Measurements from ENCODE around the gene NTRK1.

NTRK1 gene

DNA sequence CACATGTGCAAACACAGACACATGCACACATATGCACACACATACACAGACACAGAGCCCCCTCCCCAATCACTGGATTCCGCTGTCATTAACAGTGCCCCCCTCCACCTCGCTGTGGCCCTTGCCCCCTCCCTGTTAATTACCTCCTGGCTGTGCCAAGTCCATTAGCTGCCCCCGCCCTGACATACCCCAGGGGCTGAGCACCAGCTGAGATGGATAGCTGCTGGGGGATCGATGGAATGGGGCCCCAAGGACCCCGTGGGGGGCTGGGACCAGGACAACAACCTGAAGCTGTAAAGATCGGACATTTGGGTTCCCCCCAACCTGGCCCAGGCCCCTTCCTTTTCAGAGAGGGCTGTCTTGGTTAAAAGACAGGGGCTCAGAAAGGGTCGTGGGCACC lies 23.3 kb downstream of the NTRK1 start:
- DNase-seq, result no peak

DNA sequence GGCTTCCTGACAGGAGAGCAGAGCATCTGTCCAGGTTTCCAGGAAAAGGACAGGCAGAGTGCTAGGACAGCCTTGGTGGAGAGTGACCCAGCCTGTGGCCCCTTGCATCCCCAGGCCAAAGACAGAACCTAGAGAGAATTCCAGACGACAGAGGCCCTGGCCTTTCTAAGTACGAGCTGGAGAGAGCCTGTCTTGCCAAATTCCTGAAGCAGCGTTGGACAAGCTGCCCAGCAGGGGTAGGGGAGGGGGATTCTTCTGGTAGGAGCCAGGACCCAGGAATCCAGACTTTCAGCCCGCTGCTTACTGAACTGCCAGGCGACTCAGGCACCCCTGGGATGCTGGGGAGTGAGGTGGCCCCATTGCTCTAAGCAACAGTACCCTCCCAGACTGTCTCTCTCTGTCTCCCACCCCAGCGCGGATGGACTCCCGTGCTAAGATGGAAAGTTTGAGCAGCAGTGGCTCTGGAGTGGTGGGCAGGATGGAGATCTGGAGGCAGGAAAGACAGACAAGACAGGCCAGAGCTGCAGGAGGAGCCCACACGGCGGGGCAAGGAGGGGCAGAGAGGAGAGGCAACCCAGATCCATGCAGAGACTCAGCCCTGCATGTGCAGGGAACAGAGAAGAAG lies 24.0 kb downstream of the NTRK1 start:
- DNase-seq, result no peak

DNA sequence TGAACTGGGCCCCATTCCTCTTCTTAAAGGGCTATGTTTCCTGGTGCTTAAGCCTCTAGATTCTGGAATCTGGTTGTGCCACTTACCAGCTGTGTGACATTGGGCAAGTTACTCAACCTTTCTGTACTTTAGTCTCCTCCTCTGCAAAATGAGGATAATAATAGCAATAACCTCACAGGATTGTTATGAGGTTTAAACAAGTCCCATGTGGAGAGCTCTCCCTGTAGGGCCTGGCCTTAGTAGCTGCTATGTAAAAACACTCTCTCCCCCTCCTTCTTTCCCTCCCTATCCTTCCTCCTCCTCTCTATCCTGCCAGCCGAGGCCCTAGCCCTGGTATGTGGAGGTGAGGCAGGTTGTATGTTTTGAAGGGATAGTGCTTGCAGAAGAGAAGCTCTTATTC lies 24.6 kb downstream of the NTRK1 start:
- DNase-seq, result no peak

DNA sequence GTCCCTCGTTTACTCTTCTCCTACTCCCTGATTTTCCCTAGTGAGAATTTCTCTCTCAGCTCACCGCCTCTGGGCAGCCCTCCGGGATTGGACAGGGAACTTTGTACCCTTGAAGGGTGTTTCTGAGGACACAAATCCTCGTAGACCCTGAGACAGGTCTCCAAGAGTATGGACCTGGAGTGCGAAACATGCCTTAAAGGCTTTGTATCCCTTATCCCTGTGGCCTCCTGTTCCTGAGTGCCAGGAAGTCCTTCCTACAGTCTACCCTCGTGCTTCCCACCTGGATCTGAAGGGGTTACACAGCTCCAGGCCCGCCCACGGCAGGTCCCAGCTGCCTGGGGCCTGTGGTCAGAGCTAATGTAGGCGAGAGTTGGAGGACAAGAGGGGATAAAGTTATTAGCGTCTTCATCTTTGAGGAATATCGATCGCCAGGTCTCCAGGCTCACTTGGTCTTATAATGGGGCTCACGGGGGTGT lies 25.3 kb downstream of the NTRK1 start:
- DNase-seq, result no peak

DNA sequence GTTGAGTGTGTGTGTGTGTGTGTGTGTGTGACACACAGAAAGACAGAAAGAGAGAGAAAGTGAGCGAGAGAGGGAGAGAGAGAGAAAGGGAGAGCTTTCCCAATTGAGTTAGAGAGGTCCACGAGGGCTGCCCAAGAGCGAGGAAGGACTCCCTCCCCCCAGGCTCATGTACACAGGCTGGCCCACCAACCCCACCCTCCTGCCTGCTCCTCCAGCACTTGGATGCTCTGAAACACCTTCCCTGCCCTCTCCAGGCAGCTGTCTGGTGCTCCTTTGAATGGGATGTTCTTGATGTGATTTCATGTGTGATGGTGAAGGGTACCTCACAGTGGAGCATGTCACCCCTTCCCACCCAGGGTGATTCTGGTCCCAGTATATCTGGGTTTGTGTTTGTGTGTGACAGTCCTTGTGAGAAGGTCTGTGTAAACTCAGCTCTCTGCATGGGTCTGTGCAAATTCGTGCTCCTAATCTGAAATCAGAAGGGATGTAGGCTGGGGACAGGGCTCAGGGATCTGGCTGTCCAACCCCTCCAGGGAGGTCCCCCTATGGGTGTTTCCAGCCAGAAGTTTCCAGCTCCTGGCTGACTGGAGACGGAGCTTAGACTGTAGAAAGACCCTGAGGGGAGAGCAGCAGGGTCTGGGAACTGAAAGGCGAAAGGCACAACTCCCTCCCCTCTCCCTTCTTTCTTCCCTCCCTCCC lies 26.1 kb downstream of the NTRK1 start:
- no peak for DNase-seq

DNA sequence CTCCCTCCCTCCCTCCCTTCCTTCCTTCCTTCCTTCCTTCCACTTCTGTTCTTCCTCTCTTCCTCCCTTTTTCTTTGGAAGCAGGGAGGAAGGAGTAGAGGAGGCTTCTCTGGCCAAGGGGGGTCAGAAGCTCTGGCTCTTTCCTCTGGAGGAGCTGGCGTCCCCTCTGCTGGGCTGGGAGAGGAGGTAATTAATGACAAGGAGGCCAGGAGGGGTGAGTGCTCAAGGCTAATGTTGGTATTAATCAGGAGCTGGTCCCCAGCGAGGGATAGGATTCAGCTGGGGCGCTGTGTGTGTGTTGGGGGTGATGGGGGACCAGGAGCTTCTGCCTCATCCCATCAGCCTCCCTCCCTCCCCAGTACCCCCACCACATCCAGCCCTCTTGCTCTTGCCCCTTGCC lies 26.7 kb downstream of the NTRK1 start:
- DNase-seq, result no peak

DNA sequence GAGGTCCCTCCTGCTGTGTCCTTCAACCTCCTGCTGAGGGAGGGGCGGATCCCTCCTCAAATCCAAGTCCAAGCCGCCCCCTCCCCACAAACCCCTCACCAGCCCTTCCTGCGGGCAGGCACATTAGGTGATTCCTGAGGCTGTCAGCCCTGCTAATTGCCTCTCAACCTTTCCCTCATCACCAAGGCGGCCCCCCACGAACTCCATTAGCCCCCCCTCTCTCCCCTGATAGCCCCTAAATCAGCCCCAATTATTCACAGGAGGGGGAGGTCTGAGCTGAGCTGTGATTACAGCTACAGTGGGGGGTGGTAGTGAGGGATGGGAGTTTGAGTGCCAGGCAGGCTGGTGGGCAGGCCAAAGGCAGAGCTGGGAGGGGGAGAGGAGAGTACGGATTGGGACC lies 27.1 kb downstream of the NTRK1 start:
- no peak for DNase-seq

DNA sequence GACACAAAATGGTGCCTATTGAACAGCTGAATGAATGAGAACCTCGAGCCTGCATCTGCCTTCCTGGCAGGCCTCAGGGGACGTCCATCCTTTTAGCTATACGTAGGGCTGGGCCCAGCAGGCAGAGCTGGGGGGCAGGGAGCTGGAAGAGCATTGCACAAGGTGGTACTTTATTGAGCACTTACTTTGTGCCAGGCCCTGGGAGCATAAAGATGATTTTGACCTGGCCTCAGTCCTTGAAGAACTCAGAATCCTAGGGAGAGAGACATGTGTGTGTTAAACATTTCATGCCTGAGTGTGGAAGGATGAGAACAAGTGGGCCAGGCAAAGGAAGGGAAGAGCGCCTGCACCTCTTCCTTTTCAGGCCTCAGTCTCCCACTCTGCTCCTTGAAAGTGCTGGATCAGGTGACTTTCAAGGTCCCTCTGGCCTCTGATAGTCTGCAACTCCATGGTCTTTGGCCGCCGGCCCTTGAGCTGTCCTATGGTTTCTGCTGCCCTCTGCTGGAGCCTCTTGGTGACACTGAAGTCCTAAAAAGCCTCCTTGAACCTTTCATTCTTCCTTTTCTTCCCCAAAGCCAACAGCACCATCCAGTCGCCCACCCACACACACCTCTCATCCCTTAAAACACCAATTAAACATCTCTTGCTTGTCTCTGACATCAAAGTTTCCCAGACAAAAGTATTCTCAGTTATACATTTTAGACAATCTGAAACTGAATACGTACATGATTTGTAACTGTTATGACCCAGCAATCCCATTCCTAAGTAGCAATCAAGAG lies 29.3 kb downstream of the NTRK1 start:
- DNase-seq, result peak; percentile 45 to 90

DNA sequence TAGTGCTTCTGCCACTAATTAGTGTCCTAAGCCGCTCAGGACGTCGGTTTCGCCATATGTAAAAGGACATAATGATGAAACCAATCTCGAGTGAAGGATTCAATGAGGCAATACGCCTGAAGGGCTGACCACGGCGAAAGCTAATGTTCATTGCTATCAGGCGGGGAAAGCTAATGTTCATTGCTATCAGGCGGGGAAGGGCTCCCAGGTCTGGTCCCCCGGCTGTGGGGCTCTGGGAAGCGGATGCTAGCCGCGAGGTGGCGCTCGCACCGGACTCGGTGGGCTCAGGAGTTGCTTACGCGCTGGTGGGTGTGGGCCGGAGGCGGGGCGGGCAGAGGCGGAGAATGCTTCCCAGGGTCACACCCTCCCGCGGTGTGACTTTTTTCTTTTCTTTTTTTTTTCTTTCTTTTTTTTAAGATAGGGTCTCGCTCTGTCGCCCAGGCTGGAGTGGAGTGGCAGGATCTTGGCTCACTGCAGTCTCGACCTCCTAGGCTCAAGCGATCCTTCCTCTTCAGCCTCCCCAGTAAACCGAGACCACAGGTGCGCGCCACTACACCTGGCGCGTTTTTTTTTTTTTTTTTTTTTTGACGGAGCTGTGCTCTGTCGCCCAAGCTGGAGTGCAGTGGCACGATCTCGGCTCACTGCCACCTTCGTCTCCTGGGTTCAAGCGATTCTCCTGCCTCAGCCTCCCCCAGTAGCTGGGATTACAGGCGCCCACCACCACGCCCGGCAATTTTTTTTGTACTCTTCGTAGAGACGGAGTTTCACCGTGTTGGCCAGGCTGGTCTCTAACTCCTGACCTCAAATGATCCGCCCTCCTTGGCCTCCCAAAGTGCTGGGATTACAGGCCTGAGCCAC lies 31.8 kb downstream of the NTRK1 start:
- peak; percentile 97 to 98 for DNase-seq

DNA sequence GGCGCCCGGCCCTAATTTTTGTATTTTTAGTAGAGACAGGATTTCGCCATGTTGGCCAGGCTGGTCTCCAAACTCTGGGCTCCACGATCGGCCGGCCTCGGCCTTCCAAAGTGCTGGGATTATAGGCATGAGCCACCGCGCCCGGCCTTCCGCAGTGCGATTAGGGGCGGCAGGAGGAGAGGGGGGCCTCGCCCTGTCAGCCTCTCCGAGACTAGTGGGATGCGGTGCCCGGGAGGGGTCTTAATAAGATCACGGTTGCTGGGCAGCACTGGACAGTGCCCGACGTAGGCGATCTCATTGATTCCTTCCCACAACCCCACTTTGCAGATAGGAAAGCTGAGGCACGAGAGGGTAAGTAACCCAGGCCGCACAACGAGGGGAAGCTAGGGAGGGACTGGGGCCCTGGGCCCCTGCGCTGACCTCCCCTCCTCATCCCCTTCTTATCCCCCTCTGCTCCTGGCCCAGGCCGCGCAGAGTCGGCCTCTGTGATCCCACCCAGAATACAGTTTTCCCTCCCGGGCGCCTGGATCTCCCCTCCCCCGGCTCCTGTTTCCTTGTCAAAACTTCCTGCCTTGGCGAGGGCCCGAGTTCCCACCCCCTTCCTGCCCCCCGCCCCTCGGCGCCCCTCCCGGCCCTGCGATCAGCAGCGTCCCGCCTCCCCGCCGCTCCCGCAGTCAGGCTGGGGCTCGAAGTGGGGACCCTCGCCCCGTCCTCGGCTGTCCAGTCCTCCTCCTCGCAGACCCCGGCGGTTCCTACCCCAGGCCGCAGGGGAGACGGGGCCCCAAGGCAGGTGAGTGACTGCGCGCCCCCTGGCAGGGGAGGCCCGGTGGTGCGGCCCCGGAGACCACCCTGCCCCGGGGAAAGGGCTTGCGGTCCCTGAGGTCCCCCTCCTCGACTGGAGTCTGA lies 32.6 kb downstream of the NTRK1 start, which contains the start of gene PEAR1:
Gene PEAR1 (plus strand): TSS at position 671 of the 906 bp plus-strand sequence. CDS start 10,209 bp downstream, outside the sequence.
- DNase-seq, result no peak

DNA sequence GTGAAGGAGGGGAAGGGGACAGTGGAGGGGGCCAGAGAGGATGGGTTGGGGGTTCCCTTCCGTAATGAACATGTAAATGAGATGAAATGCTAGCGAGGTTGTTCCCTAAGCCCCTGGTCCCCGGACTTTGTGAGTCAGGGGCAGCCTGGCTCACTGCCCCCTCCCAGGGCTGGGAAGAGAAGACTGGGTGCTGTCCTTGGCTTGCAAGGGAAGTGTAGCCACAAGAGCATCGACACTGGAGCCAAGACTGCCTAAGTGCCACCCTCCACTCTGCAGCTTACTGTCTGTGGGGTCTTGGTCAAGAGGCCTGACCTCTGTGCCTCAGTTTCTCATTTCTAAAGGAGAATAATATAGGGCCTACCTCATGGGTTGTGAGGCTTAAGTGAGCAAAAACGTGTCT lies 33.3 kb downstream of the NTRK1 start:
- DNase-seq, result no peak

DNA sequence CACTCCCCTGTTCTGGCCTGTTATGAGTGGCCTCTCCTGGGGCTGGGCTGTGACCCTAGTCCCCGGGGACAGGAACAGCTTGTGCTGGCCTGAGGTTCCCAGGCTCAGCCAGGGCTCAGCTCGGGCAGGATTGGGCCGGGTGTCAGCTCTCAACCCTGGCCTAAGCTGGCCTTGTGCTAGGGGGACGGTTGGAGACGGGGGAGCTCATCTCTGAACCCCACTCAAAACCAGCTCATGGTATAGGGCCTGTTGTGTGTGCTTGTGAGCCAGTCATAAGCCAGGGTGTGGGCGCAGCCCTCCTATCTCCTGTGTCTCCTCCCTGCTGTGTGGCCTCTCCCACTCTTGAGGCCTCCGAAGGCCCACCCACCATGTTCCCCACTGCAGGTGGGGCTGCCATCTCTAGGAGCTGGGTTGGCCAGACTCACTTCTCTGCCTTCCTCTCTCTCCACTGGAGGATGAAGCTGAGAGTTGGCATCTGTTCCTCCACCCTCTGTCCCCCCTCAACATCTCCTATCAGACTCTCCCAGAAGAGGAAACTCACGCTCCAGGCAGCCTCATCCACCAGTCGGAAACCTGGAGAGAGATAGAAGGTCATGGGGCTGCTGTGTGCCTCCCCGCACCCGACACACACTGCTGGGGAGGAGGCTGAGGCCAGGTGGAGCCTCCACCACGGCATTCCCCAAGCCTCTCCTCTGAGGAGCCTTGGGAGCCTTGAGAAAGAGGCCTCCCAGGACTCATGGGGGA lies 34.2 kb downstream of the NTRK1 start:
- no peak for DNase-seq

DNA sequence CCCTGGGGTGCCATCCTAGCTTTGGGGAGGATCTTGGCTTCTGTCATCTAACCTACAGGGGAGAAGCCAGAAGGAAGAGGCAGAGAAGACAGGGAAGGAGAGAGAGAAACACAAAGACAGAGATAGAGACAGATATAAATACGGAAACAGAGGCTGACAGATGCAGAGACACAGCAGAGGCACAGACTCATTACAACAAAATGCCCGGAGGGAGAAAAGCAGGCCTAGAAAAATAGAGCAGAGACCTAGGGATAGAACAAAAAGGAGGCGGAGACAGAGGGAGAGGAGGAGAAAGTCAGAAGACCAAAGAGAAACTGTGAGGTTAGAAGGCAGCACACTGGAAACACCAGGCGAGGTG lies 34.8 kb downstream of the NTRK1 start:
- no peak for DNase-seq

DNA sequence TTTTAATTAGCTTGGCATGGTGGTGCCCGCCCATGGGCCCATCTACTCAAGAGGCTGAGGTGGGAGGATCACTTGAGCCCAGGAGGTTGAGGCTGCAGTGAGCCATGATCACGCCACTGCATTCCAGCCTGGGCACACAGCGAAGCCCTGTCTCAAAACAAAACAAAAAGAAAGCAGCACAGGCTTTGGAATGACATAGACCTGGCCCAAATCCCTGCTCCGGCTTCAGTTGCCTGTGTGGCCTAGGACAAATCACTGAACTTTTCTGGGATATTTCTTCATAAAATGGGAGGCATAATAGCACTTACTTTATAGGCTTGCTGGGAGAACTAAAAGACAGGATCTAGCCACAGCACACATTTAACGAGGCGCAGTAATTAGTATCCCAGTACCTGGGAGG lies 35.3 kb downstream of the NTRK1 start:
- DNase-seq, result no peak

DNA sequence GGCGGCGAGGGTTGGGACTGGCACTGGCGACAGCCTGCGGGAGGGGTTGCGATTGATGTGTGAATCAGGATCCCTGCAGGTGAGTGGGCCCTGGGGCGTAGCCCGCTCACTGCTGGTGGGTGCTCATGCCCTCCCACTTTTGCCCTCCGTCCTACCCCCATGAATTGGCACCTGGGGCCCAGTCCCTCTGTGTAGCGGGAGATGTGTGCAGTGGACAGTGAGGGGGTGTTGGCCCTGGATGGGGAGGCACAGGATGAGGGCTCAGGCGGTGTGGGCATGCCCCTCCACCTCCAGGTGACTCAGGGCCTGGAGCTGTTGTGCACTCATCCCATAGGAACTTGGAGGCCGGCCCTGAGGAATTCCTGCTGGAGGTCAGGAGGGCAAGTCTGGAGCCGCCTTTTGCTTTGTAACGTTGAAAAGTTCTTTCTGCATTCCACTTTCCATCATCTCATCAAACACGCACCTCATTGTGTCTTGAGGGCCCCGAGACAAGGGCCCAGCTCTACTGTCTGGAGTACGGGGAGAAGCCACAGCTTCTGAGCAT lies 35.9 kb downstream of the NTRK1 start:
- DNase-seq, result no peak

DNA sequence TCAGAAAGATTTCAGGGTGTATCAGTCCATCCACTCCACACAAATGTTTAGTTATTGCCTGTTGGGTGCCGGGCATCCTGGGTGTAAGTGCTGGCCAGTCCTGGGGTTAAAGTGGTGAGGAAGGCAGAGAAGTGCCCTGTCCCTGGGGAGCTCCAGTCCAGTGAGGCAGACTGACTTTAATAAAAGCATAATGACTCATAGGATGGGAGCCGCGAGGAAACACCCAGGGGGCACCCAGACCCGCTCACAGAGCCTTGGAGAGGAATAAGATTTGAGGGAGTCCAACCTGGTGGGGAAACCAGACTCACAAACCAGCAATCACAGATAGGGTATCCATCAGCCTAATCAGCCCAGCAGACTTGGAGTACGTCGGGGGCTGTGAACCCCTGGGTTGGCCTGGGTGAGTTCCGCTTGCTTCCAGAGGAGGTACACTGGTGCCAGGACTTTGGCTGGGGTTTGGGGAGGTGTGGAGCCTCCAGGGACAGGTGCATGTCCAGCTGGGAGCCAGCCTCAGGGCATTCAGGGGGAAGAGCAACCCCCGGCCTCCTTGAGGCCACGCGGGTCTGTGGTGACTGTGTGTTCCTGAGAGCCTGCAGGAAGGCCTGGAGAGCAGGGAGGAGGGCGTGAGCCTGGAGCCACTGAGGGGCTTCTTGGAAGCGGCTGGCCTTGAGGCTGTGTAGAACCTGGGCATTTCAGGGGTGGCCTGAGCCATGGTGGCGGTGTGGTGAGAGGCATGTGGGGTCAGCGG lies 36.6 kb downstream of the NTRK1 start:
- no peak for DNase-seq

DNA sequence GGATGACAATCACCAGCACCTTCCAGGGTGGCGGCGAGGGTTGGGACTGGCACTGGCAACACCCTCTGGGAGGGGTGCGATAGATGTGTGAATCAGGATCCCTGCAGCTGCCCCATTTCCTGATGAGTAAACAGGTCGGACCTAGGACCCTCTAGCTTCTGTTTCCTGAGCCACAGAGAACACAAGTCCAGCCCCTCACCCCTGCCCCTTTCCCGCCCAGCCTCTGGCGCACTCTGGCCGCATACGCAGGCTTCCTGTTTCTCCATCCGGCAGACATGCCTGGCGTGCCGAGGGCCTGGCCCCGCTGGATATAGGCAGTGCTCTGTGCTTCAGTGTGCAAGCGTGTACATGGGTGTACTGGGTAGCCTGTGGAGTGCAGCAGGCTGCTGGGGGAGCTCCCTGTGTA lies 37.5 kb downstream of the NTRK1 start:
- no peak for DNase-seq

DNA sequence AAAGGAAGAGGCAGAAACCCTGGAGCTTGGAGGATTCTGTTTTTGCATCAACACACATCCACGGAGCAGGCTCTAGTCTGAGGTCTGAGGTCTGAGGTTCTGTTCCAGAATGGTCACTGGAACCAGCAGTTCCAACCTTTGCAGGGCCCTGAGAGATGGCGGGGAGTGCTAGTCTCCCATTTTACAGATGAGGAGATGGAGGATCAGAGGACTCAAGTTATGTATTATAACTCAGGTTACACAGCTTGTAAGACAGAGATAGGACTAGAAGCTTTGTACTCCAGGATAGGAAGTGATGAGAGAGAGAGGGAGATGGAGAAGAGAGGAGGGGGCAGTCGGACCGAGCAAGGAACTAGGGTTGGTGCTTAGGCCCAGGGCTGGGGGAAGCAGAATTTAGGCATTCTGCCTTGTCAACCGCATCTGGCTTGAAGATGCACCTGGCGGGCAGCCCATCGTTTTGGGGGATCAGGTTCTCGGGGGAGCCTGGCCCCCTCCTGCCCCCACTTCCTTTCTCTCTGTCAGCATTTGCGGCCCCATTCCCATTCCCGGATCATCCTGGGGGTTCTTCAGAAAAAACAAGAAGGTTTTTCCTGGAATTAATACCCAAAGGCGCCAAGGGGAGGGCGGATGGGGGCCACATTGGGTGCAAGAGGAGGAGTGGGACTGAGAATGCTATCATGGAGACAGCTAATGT lies 38.5 kb downstream of the NTRK1 start:
- DNase-seq, result no peak

DNA sequence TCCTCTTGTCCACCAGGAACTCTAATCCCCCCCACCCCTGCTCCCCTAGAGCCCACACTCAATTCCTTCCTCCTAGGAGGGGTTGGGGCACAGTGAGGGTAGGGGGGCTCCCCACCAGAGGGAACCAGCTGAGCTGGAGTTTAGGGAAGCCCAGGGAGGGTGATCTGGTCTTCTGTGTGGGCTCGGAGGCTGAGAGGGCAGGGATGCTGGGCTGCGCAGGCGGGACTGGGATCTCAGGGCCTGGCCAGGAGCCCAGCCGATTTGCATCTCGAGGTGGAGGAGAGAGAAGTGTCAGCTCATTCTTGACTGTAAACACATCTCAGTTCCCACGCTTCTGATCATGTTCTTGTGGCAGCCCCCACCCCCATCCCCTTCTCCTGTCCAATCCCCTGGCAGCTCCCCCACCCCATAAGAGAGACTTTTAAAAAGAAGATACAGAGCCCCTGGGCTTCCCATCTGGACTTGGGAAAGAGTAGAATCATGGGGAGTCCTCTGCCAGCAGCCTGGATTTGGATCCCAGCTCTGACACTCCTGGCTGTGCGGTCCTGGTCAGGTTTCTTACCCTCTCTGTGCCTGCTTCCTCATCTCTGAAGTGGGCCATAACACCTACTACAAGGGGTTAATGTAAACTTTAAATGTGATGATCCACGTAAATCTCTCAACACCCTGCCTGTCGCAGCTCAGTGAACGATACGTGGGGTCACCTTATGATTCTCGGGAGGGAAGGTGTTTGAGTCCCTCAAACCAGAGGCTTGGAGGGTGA lies 39.5 kb downstream of the NTRK1 start:
- DNase-seq, result peak in 1 of 2 donors; percentile 55
